B cell (primary cell): Measurements from ENCODE around the gene YOD1. TPM values are rescaled to one million over a fixed set of nuclear protein-coding genes. Genes with fewer than 3 reads are reported as not detected.

Source experiments
- ATAC-seq: fragments of 200-7000 bp; cut with Tn5 transposase; one replicate; pipeline ENCODE4 v1.10.0; 2021; ENCODE audit warnings: low read depth, mild to moderate bottlenecking, moderate number of reproducible peaks, moderate library complexity
- CTCF ChIA-PET: fragments of 350-600 bp; sonication (Branson Sonifier 250); formaldehyde crosslinking; loops from one replicate; lab custom pipeline; 2021; ENCODE audit warnings: antibody characterized with exemption, inconsistent platforms; lab: Charles Lee
- POLR2A ChIA-PET: fragments of 350-600 bp; sonication (Branson Sonifier 250); formaldehyde crosslinking; loops from one replicate; lab custom pipeline; 2021; ENCODE audit warnings: antibody characterized with exemption; lab: Charles Lee
- DNase-seq: peaks from one replicate; pipeline ENCODE4 v3.0.0; 2013
- H2AFZ ChIP-seq: 2 replicates; pipeline ENCODE4 v1.6.1; 2012; ENCODE audit warnings: mild to moderate bottlenecking, low read depth, low read length; ENCODE audit not compliant: insufficient read depth, poor library complexity, severe bottlenecking
- H3K27ac ChIP-seq, 2 donors: 1 replicate in 1 of 2; 2 replicates in 1 of 2; pipeline ENCODE4 v1.5.1; 2012 to 2013; ENCODE audit warnings: low read length in 2 of 2, mild to moderate bottlenecking in 2 of 2, moderate library complexity in 1 of 2
- H3K27me3 ChIP-seq, 4 experiments: fragments of 200-600 bp in 1 of 4; sonication (generic) in 1 of 4; replicated peaks in 1 of 4; 1 replicate in 2 of 4; 2 replicates in 2 of 4; pipeline versions ENCODE4 v1.6.1 to v1.7.0; 2013 to 2016; ENCODE audit warnings: low read length in 3 of 4, mild to moderate bottlenecking in 2 of 4, mixed read lengths in 1 of 4, moderate library complexity in 1 of 4; ENCODE audit not compliant: insufficient read depth in 4 of 4, control insufficient read depth in 3 of 4; ENCODE audit errors: control extremely low read depth in 1 of 4
- H3K36me3 ChIP-seq, 2 experiments: replicated peaks in 1 of 2; 1 replicate in 1 of 2; 2 replicates in 1 of 2; pipeline versions ENCODE4 v1.6.1 to v1.7.1; 2013; ENCODE audit warnings: low read length in 1 of 2; ENCODE audit not compliant: insufficient read depth in 2 of 2, control insufficient read depth in 1 of 2; ENCODE audit errors: control extremely low read depth in 1 of 2, extremely low read depth in 1 of 2
- H3K4me1 ChIP-seq, 2 donors: fragments of 200-600 bp in 1 of 2; sonication (generic) in 1 of 2; 1 replicate in 1 of 2; 2 replicates in 1 of 2; pipeline versions ENCODE4 v1.5.1 to v1.6.1; 2013 to 2017; ENCODE audit warnings: low read length in 2 of 2; ENCODE audit not compliant: control insufficient read depth in 2 of 2, insufficient read depth in 2 of 2
- H3K4me2 ChIP-seq: replicated peaks from 2 replicates; pipeline ENCODE3; 2012; ENCODE audit warnings: mild to moderate bottlenecking, low read depth, low read length; ENCODE audit not compliant: poor library complexity, severe bottlenecking
- H3K4me3 ChIP-seq, 5 experiments: fragments of 200-600 bp in 1 of 5; sonication (generic) in 1 of 5; 1 replicate in 3 of 5; 2 replicates in 2 of 5; pipeline versions ENCODE4 v1.5.1 to v1.7.0; 2011 to 2016; ENCODE audit warnings: low read length in 4 of 5, mild to moderate bottlenecking in 4 of 5, low read depth in 2 of 5, control low read depth in 1 of 5, moderate library complexity in 1 of 5; ENCODE audit not compliant: insufficient read depth in 1 of 5; ENCODE audit errors: control extremely low read depth in 1 of 5, extremely low read depth in 1 of 5
- H3K79me2 ChIP-seq: fragments of 200-600 bp; sonication (generic); one replicate; pipeline ENCODE4 v1.6.0; 2016; ENCODE audit warnings: low read length; ENCODE audit not compliant: control insufficient read depth, insufficient read depth
- H3K9ac ChIP-seq: fragments of 200-600 bp; sonication (generic); 2 replicates; pipeline ENCODE4 v1.6.1; 2017; ENCODE audit warnings: mild to moderate bottlenecking, low read length, moderate library complexity
- H3K9me3 ChIP-seq, 3 donors: one replicate each; pipeline versions ENCODE4 v1.6.1 to v1.7.1; 2013; ENCODE audit warnings: low read length in 2 of 3; ENCODE audit not compliant: control insufficient read depth in 2 of 3, insufficient read depth in 1 of 3; ENCODE audit errors: control extremely low read depth in 1 of 3
- H4K20me1 ChIP-seq: 2 replicates; pipeline ENCODE4 v1.6.0; 2012; ENCODE audit warnings: mild to moderate bottlenecking, low read length; ENCODE audit not compliant: insufficient read depth, control insufficient read depth, poor library complexity, severe bottlenecking
- H3K27ac Mint-ChIP-seq: one replicate; pipeline ENCODE4 v1.8.0; 2021; ENCODE audit warnings: mixed read lengths
- H3K27me3 Mint-ChIP-seq: one replicate; pipeline ENCODE4 v1.8.0; 2021; ENCODE audit warnings: mixed read lengths
- H3K4me1 Mint-ChIP-seq: one replicate; pipeline ENCODE4 v1.8.0; 2021; ENCODE audit warnings: mixed read lengths
- H3K4me3 Mint-ChIP-seq: one replicate; pipeline ENCODE4 v1.8.0; 2021; ENCODE audit warnings: mixed read lengths
- H3K9me3 Mint-ChIP-seq: one replicate; pipeline ENCODE4 v1.8.0; 2022; ENCODE audit warnings: mixed read lengths; ENCODE audit not compliant: insufficient read depth
- EZH2 ChIP-seq: IDR thresholded peaks from 2 replicates; pipeline ENCODE4 v1.6.1; 2012; ENCODE audit warnings: borderline replicate concordance, low read depth, mild to moderate bottlenecking, moderate library complexity, low read length; ENCODE audit not compliant: insufficient read depth, poor library complexity, severe bottlenecking
- WGBS: methylation state at CpG from one replicate; pipeline ENCODE4 v1.1.5; 2013; ENCODE audit warnings: missing lambda C conversion rate; ENCODE audit not compliant: insufficient coverage; 5-methylcytosine and 5-hydroxymethylcytosine counted together
- intact Hi-C: fragments of 100-400 bp; cut with micrococcal nuclease; formaldehyde crosslinking; loops from one replicate; pipeline ENCODE4 v1.10.0; 2022
- polyA plus RNA-seq: library from polyadenylated mRNA; depleted of rRNA; stranded (reverse); fragments of >200 nt; gene quantifications from 2 replicates; pipeline ENCODE4 v1.2.3, GENCODE V29; 2012
- total RNA-seq, 2 donors: library from RNA; stranded (reverse); fragments of 120-200 nt in 1 of 2; gene quantifications; 1 replicate in 1 of 2; 2 replicates in 1 of 2; pipeline versions ENCODE4 v1.2.3 to v1.2.4, GENCODE V29; 2013 to 2022
- TF ChIP-seq, protein P1 (sequence below): fragments of 200-600 bp; IDR thresholded peaks from one replicate; pipeline ENCODE4 v1.8.0; 2022; ENCODE audit warnings: antibody characterized with exemption, mild to moderate bottlenecking

YOD1 gene
- total and polyA plus RNA-seq, 2 donors (not counting 1 experiment from before 2014, with no cell fraction given): 2.3 to 9.4 TPM

- ATAC-seq: no peak
- H3K4me1 Mint-ChIP-seq: no peaks in the 10 kb centered on the region
- H3K4me3 ChIP-seq: no peak overlapping the region
- no peaks in the 10 kb centered on the region for H3K4me1 ChIP-seq
- no peaks in the 10 kb centered on the region for H3K9me3 Mint-ChIP-seq
- H3K79me2 ChIP-seq: no peaks in the 10 kb centered on the region
- DNase-seq: no peak
- H3K27me3 ChIP-seq: peaks cover 0 to 12% (median 2%) of the 10 kb centered on the region in 4 experiments
- TF ChIP-seq, protein P1, sequence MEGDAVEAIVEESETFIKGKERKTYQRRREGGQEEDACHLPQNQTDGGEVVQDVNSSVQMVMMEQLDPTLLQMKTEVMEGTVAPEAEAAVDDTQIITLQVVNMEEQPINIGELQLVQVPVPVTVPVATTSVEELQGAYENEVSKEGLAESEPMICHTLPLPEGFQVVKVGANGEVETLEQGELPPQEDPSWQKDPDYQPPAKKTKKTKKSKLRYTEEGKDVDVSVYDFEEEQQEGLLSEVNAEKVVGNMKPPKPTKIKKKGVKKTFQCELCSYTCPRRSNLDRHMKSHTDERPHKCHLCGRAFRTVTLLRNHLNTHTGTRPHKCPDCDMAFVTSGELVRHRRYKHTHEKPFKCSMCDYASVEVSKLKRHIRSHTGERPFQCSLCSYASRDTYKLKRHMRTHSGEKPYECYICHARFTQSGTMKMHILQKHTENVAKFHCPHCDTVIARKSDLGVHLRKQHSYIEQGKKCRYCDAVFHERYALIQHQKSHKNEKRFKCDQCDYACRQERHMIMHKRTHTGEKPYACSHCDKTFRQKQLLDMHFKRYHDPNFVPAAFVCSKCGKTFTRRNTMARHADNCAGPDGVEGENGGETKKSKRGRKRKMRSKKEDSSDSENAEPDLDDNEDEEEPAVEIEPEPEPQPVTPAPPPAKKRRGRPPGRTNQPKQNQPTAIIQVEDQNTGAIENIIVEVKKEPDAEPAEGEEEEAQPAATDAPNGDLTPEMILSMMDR: no peak
- TF ChIP-seq EZH2: no peak
- 90% methylated on average over 5 of the region's 8 CpGs for WGBS
- H3K36me3 ChIP-seq: no peaks in the 10 kb centered on the region
- H3K4me2 ChIP-seq: no peak overlapping the region
- no peak overlapping the region for H2AFZ ChIP-seq
- no peak overlapping the region for H3K4me3 Mint-ChIP-seq
- H3K27me3 Mint-ChIP-seq: peaks cover 23% of the 10 kb centered on the region
- CTCF ChIA-PET: interaction anchor here (0.6 to 1.9 kb wide), 3 partner anchors 17 to 1576 kb away, joined by 3 to 6 read pairs (median 3); no protein-coding TSS in a partner anchor
- no peaks in the 10 kb centered on the region for H4K20me1 ChIP-seq
- H3K9me3 ChIP-seq: no peaks in the 10 kb centered on the region
- no peak overlapping the region for H3K27ac Mint-ChIP-seq
- no peak overlapping the region for H3K27ac ChIP-seq
- H3K9ac ChIP-seq: no peak overlapping the region
- intact Hi-C loops: no loop called here
- POLR2A ChIA-PET: no interaction called here
Observed at GRCh38 chr1:207021139-207021861, 29.7 kb downstream of the YOD1 start.

GRCh38 chr1:207020709-207021107, 30.3 kb downstream of the YOD1 start:
- no peak overlapping the region for H3K27ac Mint-ChIP-seq

More at GRCh38 chr1:207020709-207021107, 30.3 kb downstream of the YOD1 start:
- WGBS: no CpG with 5 or more reads among the region's 4 CpGs
- H3K4me3 ChIP-seq: no peak overlapping the region
- Mint-ChIP-seq H3K4me1 (no peaks in the 10 kb centered on the region), H3K4me3 (no peak overlapping the region), H3K27me3 (peaks cover 28% of the 10 kb centered on the region), H3K9me3 (no peaks in the 10 kb centered on the region)
- ChIA-PET CTCF (interaction anchor here (1.3 to 1.9 kb wide), 2 partner anchors 16 to 18 kb away, joined by 3 to 6 read pairs; no protein-coding TSS in a partner anchor), POLR2A (no interaction called here)
- DNase-seq (no peak), ATAC-seq (no peak)
- no peak overlapping the region for H2AFZ ChIP-seq
- no peaks in the 10 kb centered on the region for H3K79me2 ChIP-seq
- H3K27me3 ChIP-seq: peaks cover 0 to 13% (median 2%) of the 10 kb centered on the region in 4 experiments
- H3K9ac ChIP-seq: no peak overlapping the region
- intact Hi-C loops: no loop called here
- H3K27ac ChIP-seq: no peak overlapping the region
- no peak for TF ChIP-seq EZH2
- TF ChIP-seq, protein P1: no peak
- no peaks in the 10 kb centered on the region for H3K36me3 ChIP-seq
- no peaks in the 10 kb centered on the region for H3K9me3 ChIP-seq
- no peak overlapping the region for H3K4me2 ChIP-seq
- H4K20me1 ChIP-seq: no peaks in the 10 kb centered on the region
- H3K4me1 ChIP-seq: no peaks in the 10 kb centered on the region
